Spleen (tissue), 11 donors: ENCODE data around the gene DIP2C. TPM values are rescaled to one million over a fixed set of nuclear protein-coding genes. Genes with fewer than 3 reads are reported as not detected.
"Not testable (repeated sequence)": the region's sequence is repeated elsewhere in the genome, so short reads cannot be mapped to it uniquely, and the experiment has no call there.

Experiments used
- DNase-seq: peaks from one replicate; pipeline ENCODE4 v3.0.0-alpha.2; 2020
- H3K27ac ChIP-seq, 8 donors: fragments of 200-600 bp; sonication (generic) in 7 of 8; 1 replicate in 4 of 8; 2 replicates in 4 of 8; pipeline versions ENCODE4 v1.5.0 to v1.8.0; 2016 to 2021; ENCODE audit warnings: inconsistent platforms in 4 of 8, mild to moderate bottlenecking in 4 of 8, moderate library complexity in 1 of 8
- H3K27me3 ChIP-seq, 7 donors: fragments of 200-600 bp; sonication (generic) in 6 of 7; replicated peaks in 1 of 7; 1 replicate in 4 of 7; 2 replicates in 3 of 7; pipeline versions ENCODE4 v1.5.0 to v1.8.0; 2016 to 2021; ENCODE audit warnings: inconsistent platforms in 3 of 7, mild to moderate bottlenecking in 1 of 7
- H3K36me3 ChIP-seq, 6 donors: fragments of 200-600 bp; sonication (generic) in 5 of 6; 1 replicate in 4 of 6; 2 replicates in 2 of 6; pipeline versions ENCODE4 v1.5.0 to v1.8.0; 2016 to 2021; ENCODE audit warnings: inconsistent platforms in 2 of 6
- H3K4me1 ChIP-seq, 6 donors: fragments of 200-600 bp; sonication (generic) in 5 of 6; 1 replicate in 3 of 6; 2 replicates in 3 of 6; pipeline versions ENCODE4 v1.5.0 to v1.8.0; 2016 to 2021; ENCODE audit warnings: inconsistent platforms in 3 of 6
- H3K4me3 ChIP-seq, 8 donors: fragments of 200-600 bp; sonication (generic) in 7 of 8; 1 replicate in 4 of 8; 2 replicates in 4 of 8; pipeline versions ENCODE4 v1.5.0 to v1.8.0; 2016 to 2021; ENCODE audit warnings: inconsistent platforms in 4 of 8, mild to moderate bottlenecking in 4 of 8, moderate library complexity in 2 of 8
- H3K9me3 ChIP-seq, 8 donors: fragments of 200-600 bp; sonication (generic) in 7 of 8; 1 replicate in 4 of 8; 2 replicates in 4 of 8; pipeline versions ENCODE4 v1.5.0 to v1.8.0; 2016 to 2021; ENCODE audit warnings: inconsistent platforms in 4 of 8
- CTCF ChIP-seq, 11 experiments: fragments of 200-600 bp in 7 of 11; fragments of 450-650 bp in 4 of 11; sonication (generic) in 4 of 11; IDR thresholded peaks in 8 of 11; conservative IDR thresholded peaks in 3 of 11; 1 replicate in 7 of 11; 2 replicates in 4 of 11; pipeline versions ENCODE4 v1.4.0 to v1.8.0; 2016 to 2021; ENCODE audit warnings: antibody characterized with exemption in 11 of 11, inconsistent platforms in 4 of 11, mild to moderate bottlenecking in 1 of 11
- POLR2A ChIP-seq, 3 donors: fragments of 450-650 bp; IDR thresholded peaks; one replicate each; pipeline ENCODE4 v1.5.1; 2017; ENCODE audit warnings: antibody characterized with exemption in 3 of 3, mild to moderate bottlenecking in 1 of 3
- POLR2AphosphoS5 ChIP-seq, 3 donors: sonication (generic); formaldehyde crosslinking; IDR thresholded peaks; one replicate each; pipeline ENCODE4 v1.5.1; 2017; ENCODE audit warnings: antibody characterized with exemption in 3 of 3
- WGBS, 5 donors: extraction: QIAGEN DNeasy Blood & Tissue Kit in 3 of 5; methylation state at CpG; one replicate each; pipeline versions ENCODE4 v1.1.5 to v1.1.7; 2013 to 2018; 5-methylcytosine and 5-hydroxymethylcytosine counted together
- intact Hi-C: fragments of 100-400 bp; cut with DNase I; formaldehyde crosslinking; loops from one replicate; pipeline ENCODE4 v1.15.0; 2023; ENCODE audit warnings: low total_unique reads
- polyA plus RNA-seq, 3 donors: library from polyadenylated mRNA; stranded (reverse); fragments of 200-250 nt; gene quantifications; one replicate each; pipeline ENCODE4 v1.2.1, GENCODE V29; 2013
- total RNA-seq, 7 donors: library from RNA; depleted of rRNA in 3 of 7; stranded (reverse); fragments of >200 nt in 3 of 7; fragmentation: NEBNext Ultra II Directional in 4 of 7; extraction: Animal tissue kit (Norgen Biotek cat#: 25700) in 4 of 7; gene quantifications; one replicate each; pipeline versions ENCODE4 v1.1.0 to v1.2.1, GENCODE V29; 2016 to 2021
- donor health status: healthy with polysubstance abuse.
- donor health status: DM: no; HTN: no; CAD: no; lungs with moderate emphysema.
- donor health status: DM: no; HTN: no; CAD: no.
- donor health status: Bipolar disorder and iron deficiency.
- donor health status: healthy.
- donor health status: DM: no; HTN: no; CAD: no.
- donor health status: DM: yes; HTN: yes; CAD: no.

DIP2C gene
- total and polyA plus RNA-seq, 10 donors: 2.2 to 13.1 (median 9.0) TPM

- Histone ChIP-seq H3K4me1 (no peaks in the 10 kb centered on the region), H3K27me3 (no peaks in the 10 kb centered on the region), H3K27ac (no peak overlapping the region), H3K36me3 (peaks cover 0 to 45% (median 2%) of the 10 kb centered on the region in 6 donors), H3K4me3 (no peak overlapping the region), H3K9me3 (no peaks in the 10 kb centered on the region)
- TF ChIP-seq CTCF (IDR thresholded peaks at IDR 0.05 in 8 of 11, conservative IDR thresholded peaks at IDR 0.05 in 3 of 11): no peak
- no peak for TF ChIP-seq POLR2A (IDR thresholded peaks at IDR 0.05)
- TF ChIP-seq POLR2AphosphoS5 (IDR thresholded peaks at IDR 0.05): no peak
- peak; percentile 55 for DNase-seq
- intact Hi-C loops: no loop called here
- WGBS, 5 donors: 85 to 89% (median 87%) methylated on average over 21 to 22 of the region's 22 CpGs
Observed at GRCh38 chr10:369684-370448, 319.6 kb downstream of the DIP2C start.

DNA sequence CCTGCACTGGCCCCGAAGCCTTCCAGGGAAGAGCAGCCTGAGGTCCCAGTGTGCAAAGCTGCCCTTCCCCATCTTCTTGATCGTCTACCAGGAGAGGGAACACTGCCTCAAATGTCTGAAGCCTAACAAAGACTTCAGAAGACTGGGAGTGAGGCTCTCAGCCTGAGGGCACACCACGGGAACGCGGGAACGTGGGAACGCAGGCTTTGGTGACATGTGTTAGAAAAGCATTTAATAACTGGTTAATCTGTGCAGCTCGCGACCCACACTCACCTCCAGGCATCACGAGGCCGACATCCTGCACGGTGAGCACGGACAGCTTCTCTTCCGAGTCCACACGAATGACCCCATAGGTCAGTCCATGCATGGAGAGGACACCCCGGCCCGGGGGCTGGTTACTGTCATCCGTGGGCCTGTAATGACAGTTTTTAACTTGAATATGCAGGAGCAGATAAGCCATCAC lies 320.2 kb downstream of the DIP2C start:
- intact Hi-C loops: no loop called here
- DNase-seq: peak; percentile 63

DNA sequence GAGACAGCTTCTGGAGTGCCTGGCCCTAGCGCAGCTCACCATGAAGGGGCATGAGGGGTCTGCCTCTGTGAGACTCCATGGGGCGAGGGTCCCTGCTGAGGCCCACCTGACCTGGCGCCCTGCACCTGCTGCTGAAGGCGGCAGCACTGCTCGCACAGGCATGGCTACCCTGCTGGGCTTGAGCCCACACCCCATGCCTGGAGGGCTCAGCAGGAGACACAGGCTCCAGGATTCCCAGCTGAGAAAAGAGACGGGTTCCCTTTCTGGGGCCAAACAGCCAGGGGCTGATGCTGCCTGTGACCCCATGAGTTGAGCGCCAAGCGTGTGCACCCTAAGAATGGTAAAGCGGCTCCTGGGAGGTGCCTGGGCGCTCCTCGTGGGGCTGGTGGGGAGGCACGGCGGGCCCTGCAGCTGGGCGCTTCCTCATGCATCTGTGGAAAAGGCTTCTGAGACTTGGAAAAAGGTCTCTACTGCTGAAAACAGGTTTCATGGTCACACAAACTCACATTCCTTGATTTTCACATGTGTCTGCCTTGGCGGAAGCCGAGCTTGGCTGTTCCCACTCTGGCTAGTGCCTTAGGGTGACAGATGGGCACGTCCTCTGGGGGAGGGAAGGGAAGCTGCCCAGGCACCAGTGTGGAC lies 320.8 kb downstream of the DIP2C start:
- Histone ChIP-seq H3K4me3 (no peak overlapping the region), H3K4me1 (no peaks in the 10 kb centered on the region), H3K9me3 (no peaks in the 10 kb centered on the region), H3K27me3 (no peaks in the 10 kb centered on the region), H3K27ac (no peak overlapping the region), H3K36me3 (peaks cover 0 to 46% (median 2%) of the 10 kb centered on the region in 6 donors)
- intact Hi-C loops: no loop called here
- TF ChIP-seq POLR2A (IDR thresholded peaks at IDR 0.05) (no peak), CTCF (IDR thresholded peaks at IDR 0.05 in 8 of 11, conservative IDR thresholded peaks at IDR 0.05 in 3 of 11) (no peak), POLR2AphosphoS5 (IDR thresholded peaks at IDR 0.05) (no peak)
- DNase-seq: peak; percentile 63
- 87 to 96% (median 93%) methylated on average over 14 to 17 of the region's 17 CpGs for WGBS, 5 donors

More for the DNA sequence above, 320.2 kb downstream of the DIP2C start:
- Histone ChIP-seq H3K4me3 (no peak overlapping the region), H3K4me1 (no peaks in the 10 kb centered on the region), H3K27ac (no peak overlapping the region), H3K36me3 (peaks cover 0 to 45% (median 2%) of the 10 kb centered on the region in 6 donors), H3K27me3 (no peaks in the 10 kb centered on the region), H3K9me3 (no peaks in the 10 kb centered on the region)
- TF ChIP-seq POLR2A (IDR thresholded peaks at IDR 0.05): no peak
- TF ChIP-seq CTCF (IDR thresholded peaks at IDR 0.05 in 8 of 11, conservative IDR thresholded peaks at IDR 0.05 in 3 of 11): no peak
- TF ChIP-seq POLR2AphosphoS5 (IDR thresholded peaks at IDR 0.05): no peak
- WGBS, 5 donors: 81 to 92% (median 88%) methylated on average over 18 of the region's 18 CpGs

GRCh38 chr10:368107-368506 lies 321.4 kb downstream of the DIP2C start:
- H3K4me1 ChIP-seq, H3K27me3 ChIP-seq, intact Hi-C loops, H3K4me3 ChIP-seq, H3K9me3 ChIP-seq, DNase-seq, H3K27ac ChIP-seq: not testable (repeated sequence)
- peaks cover 0 to 50% (median 2%) of the 10 kb centered on the region in 6 donors for H3K36me3 ChIP-seq
- WGBS, 5 donors: 91 to 98% (median 96%) methylated on average over 9 to 10 of the region's 16 CpGs
